ENCODE measurements around the gene DBH.

The DBH gene

GRCh38 chr9:133643978-133644760 is 8.0 kb downstream of the DBH start:
- no peak for DNase-seq (ENCODE audit: low spot score)

DNA sequence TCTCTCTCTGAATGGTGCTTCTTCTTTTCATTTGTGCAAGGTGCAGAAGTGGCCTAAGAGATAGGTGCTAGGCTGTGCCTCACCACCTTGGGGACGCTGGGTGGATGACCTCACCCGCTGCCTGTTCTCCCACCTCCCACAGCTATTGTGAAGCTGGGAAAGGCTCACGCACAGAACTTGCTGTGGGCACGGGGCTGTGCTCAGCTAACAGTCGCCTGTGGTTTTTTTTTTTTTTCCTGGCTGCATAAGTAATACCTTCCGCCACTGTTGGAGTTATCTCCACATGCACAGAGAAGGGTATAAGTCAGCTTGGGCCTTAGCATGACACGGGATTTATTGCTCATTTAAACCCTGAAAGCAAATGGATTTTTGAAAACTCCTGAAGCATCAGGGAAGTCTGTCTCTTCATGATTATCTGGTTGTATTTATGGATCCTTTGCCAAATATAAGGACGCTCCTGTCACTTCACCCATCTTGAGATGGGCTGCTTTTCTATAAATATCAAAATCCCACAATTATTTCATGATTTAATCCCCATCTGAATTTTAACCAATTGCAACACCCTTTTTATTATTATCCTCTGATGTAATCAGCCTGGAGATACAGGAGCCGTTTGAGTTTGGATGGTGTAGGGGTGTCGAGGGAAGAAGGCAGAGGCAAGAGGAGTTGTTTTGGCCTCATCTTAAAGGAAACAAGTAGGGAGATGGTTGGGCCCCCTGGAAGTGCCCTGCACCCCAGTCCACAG is 9.0 kb downstream of the DBH start:
- no peak for DNase-seq (ENCODE audit: low spot score)

GRCh38 chr9:133647148-133647547 is 11.0 kb downstream of the DBH start:
- no peak for DNase-seq (ENCODE audit: low spot score)

- DNase-seq (ENCODE audit: low spot score) = no peak
Observed at GRCh38 chr9:133647765-133648469, 11.8 kb downstream of the DBH start.

- no peak for DNase-seq (ENCODE audit: low spot score)
Observed at GRCh38 chr9:133649194-133649593, 13.0 kb downstream of the DBH start.

DNA sequence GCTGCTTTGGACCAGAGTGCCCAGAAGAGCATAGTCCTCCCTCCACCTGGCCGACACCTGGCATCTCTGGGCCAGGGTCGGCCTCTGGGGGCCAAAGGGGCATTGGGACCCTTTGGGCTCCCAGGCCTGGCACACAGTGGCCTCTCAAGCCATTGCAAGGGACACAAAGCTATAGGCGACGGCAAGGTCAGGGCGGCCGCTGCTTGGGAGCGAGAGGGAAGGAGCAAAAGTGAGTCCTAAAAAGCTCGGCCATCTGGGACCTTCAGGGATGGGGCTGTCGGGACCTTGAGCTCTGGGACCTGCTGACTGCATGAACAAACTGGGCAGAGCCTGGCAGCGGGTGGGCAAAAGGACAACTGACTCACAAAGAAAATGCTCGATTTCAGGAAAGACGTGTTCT is 13.9 kb downstream of the DBH start:
- no peak for DNase-seq (ENCODE audit: low spot score)

GRCh38 chr9:133653638-133654037 is 17.5 kb downstream of the DBH start:
- no peak for DNase-seq (ENCODE audit: low spot score)

- no peak for DNase-seq (ENCODE audit: low spot score)
Observed at GRCh38 chr9:133654736-133655657, 18.8 kb downstream of the DBH start.

GRCh38 chr9:133655701-133656100 is 19.5 kb downstream of the DBH start:
- no peak for DNase-seq (ENCODE audit: low spot score)

GRCh38 chr9:133656211-133657119 is 20.3 kb downstream of the DBH start:
- DNase-seq (ENCODE audit: low spot score) = no peak

DNA sequence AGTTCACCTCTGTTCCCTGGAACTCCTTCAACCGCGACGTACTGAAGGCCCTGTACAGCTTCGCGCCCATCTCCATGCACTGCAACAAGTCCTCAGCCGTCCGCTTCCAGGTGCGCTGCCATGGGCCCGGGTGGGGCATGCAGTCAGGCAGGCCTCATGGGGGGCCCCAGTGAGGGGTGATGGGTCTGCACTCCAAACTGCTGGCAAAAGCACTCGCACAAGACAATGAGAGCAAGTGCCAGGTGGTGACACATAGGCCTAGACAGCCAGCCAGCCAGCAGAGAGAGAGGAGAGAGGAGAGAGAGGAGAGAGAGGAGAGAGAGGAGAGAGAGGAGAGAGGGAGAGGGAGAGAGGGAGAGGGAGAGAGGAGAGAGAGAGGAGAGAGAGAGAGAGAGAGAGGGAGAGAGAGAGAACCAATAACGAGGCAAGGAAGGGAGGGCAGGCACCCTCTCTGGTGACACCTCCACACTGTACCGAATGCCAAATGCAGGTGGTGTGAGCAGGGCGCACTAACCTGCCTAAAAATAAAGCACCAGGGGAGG is 21.0 kb downstream of the DBH start:
- no peak for DNase-seq (ENCODE audit: low spot score)

GRCh38 chr9:133658442-133659431 is 22.6 kb downstream of the DBH start:
- DNase-seq (ENCODE audit: low spot score) = peak; percentile 60

DNA sequence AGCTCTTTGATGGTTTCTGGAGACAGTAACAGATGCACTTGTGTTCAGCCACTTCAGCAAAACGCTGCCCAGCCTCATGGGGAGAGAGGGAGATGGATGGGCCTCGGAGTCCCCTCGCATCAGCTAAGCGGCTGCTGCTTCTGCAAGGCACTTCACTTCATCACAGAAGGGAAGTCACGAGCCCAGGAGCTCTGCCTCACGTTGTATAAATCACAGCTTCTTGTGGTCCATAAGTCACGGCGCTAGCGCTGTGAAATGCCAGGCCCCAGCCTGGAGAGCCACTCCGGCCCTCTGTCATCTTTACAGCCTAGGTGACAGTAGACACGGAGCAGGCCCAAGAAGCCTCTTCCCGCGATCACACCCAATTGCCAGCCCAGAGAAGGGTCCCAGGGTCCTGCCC is 23.4 kb downstream of the DBH start:
- no peak for DNase-seq (ENCODE audit: low spot score)

- DNase-seq (ENCODE audit: low spot score) = no peak
Observed at GRCh38 chr9:133661846-133662540, 25.8 kb downstream of the DBH start.

GRCh38 chr9:133664173-133665050 is 28.2 kb downstream of the DBH start:
- no peak for DNase-seq (ENCODE audit: low spot score)

DNA sequence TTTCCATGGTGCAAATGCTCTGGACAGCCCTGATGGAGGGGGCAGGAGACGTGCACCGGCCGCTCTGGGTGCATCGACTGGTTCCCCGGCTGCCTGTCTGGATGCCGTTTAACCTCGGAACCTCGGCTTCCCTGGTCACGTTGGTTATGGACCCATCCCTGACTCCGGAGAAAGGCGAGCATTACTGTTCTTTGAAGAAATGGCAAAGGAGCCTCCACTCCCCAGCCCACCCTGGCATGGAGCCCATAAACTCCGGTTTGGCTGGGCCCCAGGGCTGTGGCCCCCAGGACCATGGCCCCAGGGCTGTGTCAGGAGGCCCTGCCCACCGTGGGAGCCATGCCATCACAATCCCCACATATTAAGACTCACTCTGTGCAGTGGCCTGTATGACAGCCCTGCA is 28.9 kb downstream of the DBH start:
- no peak for DNase-seq (ENCODE audit: low spot score)

DNA sequence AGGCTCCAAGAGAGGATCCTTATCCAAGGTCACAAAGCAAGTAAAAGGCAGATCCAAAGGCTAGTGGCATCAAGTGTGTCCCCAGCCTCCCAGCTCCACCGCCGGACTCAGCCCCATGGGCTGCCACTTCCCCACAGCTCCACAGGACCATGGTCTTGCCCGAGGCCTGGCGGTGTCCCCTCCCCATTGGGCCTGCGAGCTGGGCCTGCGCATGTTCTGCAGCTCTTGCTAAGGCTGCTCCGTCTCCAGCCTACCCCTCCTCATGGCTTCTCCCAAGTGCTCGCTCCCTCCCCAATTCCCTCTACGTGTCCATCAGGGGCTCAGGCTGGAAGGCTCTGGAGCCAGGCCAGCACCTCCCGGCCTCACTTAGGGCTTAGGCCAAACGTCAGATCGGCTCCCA is 29.4 kb downstream of the DBH start:
- DNase-seq (ENCODE audit: low spot score) = no peak

GRCh38 chr9:133666387-133666786 is 30.2 kb downstream of the DBH start:
- DNase-seq (ENCODE audit: low spot score) = no peak

Measured in LoVo (cell line).